22Rv1 (cell line): ENCODE measurements around the gene MRPL53.

Experiments
- H3K27ac ChIP-seq: fragments of 450-650 bp; 2 replicates; pipeline ENCODE4 v1.5.1; 2017
- ZFX ChIP-seq: fragments of 450-650 bp; IDR thresholded peaks from 2 replicates; pipeline ENCODE4 v1.6.1; 2017; ENCODE audit warnings: antibody characterized with exemption, borderline replicate concordance
- TF ChIP-seq, protein P1 (sequence below): fragments of 450-650 bp; IDR thresholded peaks from 2 replicates; pipeline ENCODE4 v1.5.1; 2017; ENCODE audit warnings: mild to moderate bottlenecking

Gene MRPL53

DNA sequence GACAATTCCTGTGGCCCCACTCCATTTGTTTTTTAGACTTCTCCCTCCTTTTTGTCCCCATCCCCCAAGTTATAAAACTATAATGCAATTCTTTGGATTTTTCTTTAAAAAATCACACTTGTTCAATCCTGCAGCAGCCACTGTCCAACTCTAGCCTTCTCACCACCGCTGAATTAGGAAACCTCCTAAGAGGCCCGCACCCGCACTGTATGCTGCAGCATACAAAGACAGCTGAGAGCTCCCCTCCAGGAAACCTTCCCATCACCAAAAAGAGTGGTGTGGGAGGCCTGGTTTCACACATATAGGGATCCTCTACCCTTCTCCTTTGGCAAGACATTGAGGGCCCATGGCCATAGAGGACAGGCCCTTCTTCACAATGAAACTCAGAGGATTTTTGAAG lies 32.1 kb upstream of the MRPL53 start:
- no peak for TF ChIP-seq ZFX
- TF ChIP-seq, protein P1, sequence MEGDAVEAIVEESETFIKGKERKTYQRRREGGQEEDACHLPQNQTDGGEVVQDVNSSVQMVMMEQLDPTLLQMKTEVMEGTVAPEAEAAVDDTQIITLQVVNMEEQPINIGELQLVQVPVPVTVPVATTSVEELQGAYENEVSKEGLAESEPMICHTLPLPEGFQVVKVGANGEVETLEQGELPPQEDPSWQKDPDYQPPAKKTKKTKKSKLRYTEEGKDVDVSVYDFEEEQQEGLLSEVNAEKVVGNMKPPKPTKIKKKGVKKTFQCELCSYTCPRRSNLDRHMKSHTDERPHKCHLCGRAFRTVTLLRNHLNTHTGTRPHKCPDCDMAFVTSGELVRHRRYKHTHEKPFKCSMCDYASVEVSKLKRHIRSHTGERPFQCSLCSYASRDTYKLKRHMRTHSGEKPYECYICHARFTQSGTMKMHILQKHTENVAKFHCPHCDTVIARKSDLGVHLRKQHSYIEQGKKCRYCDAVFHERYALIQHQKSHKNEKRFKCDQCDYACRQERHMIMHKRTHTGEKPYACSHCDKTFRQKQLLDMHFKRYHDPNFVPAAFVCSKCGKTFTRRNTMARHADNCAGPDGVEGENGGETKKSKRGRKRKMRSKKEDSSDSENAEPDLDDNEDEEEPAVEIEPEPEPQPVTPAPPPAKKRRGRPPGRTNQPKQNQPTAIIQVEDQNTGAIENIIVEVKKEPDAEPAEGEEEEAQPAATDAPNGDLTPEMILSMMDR, result no peak
- H3K27ac ChIP-seq, result peak overlapping the region; percentile 97

DNA sequence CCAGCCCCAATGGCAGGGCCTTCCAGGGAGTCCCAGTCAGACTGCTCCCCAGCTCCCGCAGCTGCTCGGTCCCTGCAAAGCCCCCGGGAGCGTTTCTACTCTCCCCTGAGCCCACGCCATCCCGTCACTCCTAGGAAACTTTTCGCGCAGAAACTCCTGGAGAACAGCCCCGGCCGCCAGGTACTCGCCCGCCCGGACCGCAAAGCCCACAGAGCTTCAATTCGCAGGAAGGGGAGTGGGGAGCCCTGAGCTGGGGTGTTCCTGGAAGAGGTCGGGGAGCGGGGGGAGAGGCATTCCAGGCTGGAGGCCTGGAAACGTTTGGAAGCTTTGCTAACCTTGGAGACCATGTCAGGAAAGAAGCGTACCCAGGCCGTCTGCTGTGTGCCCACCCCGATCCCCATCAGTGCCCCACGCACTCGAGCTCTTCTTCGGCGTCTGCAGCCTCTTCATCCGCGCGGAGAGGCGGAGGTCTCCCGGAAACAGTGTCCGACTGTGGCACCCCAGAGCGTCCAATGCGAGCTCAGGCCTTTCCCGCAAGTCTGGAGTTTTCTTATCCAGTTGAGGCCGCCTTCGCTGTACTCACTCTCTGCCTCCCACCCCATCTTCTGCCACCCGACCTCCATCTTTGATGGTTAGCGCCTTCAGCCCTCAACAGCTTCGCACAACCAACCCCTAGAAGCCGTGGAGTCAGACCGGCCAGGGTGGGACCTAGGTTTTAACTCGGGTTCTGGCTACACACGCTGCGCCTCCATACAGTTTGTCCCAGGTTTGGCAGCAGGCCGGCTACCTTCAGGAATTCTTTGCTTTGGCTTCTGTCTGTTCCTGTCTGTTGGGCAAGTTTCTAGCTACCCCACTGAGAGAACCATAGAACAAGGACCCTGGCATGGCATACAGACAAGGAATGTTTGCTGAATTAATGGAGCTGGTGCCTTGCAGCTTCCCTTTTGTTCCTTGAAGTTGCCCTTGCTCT lies 31.3 kb upstream of the MRPL53 start:
- no peak for TF ChIP-seq ZFX
- TF ChIP-seq, protein P1, result no peak
- peak overlapping the region; percentile 97 for H3K27ac ChIP-seq

DNA sequence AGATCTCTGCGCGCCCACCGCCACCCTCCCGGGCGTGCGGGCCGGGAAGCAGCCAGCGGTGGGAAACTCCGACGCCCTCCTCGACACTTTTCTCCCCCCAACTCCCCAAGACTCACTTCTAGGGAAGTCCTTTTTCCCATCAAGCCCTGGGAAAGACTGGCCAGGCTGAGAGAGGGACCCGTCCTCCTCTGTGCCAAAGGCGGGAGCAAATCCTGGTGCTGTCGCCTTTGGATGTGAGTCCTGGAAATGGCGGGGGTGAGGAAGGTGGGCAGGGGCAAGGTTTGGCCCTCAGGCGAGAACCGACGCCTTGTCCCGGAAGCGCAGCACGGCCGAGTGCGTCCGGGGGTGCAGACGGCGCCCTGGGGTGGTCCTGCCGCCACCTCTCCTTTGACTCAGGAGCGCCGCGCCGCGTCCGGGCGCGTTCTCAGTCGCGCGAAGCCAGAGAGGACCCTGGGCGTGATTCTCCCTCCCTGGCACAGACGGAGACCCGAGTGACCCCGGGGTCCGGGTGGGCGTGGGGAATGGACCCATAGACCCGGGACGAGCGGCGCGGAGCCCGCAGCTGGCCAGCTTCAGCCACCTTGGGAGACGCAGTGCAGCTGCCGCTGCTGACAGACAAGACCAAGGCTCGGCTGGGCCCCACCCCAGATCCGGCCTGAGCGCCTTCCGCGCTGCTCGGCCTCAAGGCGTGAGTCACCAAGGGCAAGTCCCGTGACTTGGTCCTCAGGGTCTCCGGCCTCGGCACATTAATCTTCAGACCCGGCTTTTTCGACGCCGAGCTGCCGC lies 30.4 kb upstream of the MRPL53 start:
- no peak for TF ChIP-seq ZFX
- TF ChIP-seq, protein P1, result peak; percentile 75
- H3K27ac ChIP-seq, result peak overlapping the region; percentile 97

DNA sequence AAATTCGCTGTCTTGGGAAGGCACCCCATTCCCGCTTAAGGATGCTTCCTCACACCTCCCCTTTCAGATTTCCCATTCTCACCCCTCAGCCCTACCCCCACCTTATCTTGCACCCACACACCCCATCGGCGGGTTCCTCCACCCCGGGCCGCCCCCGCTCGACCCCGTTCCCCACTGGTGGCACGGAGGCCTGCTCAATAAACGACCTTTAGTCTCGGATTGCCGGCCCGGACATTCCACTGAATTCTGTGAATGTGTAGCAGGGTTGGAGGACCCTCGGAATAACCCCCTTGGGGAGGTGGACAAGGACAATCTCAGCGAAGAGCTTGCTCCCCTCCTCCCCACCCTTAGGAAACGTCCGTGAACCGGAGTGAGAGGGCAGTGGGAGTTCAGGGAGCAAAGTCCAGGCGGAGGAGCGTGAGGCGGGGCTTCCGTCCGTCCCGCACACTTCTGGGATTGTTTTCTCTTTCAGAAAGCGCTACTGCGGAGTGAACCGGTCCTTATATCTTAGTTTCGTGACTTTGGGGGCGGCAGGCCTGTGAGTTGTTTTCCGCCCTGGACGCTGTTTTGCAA lies 29.8 kb upstream of the MRPL53 start:
- TF ChIP-seq, protein P1, result no peak
- peak overlapping the region; percentile 97 for H3K27ac ChIP-seq

DNA sequence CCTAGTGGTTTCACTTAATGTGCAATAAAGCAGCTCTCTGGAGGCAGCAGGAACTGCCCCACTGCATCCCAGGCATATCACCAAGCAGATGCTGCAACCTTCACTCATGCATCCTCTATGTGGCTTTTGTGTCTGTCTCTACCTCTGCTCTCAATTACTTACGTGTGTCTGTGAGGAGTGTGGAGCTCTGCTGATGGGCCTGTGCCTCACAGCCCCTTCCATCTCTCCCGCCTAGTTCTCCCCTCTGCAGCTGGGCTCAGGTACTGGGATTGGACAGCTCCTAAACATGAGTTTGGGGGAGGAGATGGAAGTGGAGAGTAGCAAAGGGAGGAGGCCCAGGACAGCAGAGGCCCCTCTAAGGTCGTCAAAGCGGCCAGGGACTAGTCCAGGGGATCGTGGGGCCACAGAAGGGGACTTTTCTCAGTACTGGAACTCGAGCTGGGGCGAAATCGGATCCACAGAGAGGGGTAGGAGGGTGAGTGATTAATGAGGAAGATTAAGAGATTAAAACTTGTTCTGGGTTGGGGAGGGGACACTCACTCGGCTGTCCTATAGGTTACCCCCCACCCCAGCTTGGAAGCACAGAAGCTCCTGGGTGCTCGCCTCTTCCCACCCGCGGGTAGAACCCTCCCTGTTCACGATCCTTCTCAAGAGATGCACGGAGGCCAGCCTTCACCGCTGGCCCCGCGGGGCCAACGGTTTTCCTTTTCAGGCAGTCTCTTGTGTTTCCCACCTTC lies 29.0 kb upstream of the MRPL53 start:
- H3K27ac ChIP-seq, result peak overlapping the region; percentile 97
- no peak for TF ChIP-seq ZFX

DNA sequence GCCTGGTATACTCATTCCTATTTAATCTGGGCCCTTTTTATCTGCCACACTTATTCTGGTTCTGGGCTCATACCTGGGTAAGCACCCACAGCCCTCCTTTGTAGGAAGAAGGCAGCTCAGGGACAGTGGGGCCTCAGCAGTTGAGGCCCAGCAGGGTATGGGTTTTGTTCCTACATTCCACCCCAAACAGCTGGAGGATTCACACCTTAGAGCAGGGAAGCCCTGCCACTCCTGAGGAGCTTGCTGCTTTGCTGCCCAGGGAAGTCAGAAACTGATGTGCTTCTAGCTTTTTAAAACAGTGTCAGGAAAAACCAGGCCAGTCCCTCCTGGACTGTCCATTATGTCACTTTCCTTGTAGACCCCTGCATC lies 28.1 kb upstream of the MRPL53 start:
- TF ChIP-seq, protein P1, result no peak
- no peak for TF ChIP-seq ZFX
- peak overlapping the region; percentile 97 for H3K27ac ChIP-seq

DNA sequence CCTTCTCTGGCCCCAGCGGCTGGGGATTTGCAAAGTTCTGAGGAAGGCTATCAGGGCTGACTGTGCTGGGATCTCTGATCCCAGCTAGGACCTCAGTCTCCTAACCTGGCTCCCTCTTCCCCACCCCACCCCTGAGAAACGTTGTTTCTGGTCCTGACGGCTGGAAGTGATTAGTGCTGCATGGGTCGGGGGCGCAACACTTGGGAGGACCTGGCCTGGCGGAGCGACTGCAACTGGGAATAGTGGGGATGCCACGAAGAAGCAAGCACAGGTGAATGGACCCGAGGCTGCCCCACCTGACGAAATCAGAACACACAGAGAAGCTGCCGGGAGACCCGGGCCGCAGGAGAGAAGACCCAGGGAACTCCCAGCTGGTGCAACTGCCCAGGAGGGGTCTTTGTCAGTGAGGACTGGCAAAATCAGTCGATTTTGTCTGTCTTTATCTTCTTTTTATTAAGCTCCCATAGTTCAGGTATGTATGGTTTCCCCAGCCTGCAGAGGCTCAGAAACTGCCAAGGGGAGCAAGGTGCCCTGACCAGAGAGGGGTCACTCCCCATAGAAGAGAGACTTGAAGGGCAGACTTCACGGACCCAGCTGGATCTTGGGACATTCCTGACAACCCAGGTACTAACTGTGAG lies 27.6 kb upstream of the MRPL53 start:
- no peak for TF ChIP-seq ZFX
- TF ChIP-seq, protein P1, result no peak
- H3K27ac ChIP-seq, result peak overlapping the region; percentile 97
